HepG2 (cell line): ENCODE measurements around the gene MAPK10. TPM values are rescaled to one million over a fixed set of nuclear protein-coding genes. Genes with fewer than 3 reads are reported as not detected.

Experiments
- ATAC-seq: fragments of 200-7000 bp; cut with Tn5 transposase; 3 replicates; pipeline ENCODE4 v1.9.1; 2020; ENCODE audit warnings: mild to moderate bottlenecking, moderate library complexity
- BruUV-seq: library from RNA; stranded (reverse); fragments of 400-500 nt; replicated peaks from 2 replicates; lab custom pipeline; 2021; lab: Mats Ljungman, UMichigan
- CTCF ChIA-PET: fragments of 300-600 bp; formaldehyde crosslinking; extraction: SDS; loops from one replicate; lab custom pipeline; 2021; ENCODE audit warnings: low total read pairs, inconsistent platforms, low intra/inter-chr PET ratio; lab: Yijun Ruan, JAX
- POLR2A ChIA-PET: fragments of 350-600 bp; sonication (Branson Sonifier 250); formaldehyde crosslinking; loops from one replicate; lab custom pipeline; 2020; ENCODE audit warnings: antibody characterized with exemption, inconsistent platforms; lab: Yijun Ruan, JAX
- DNase-seq: peaks from one replicate; pipeline ENCODE4 v3.0.0-alpha.2; 2015; ENCODE audit warnings: low spot score
- FAIRE-seq: peaks from 3 replicates; lab custom pipeline; 2011; peaks lifted over from hg19 to GRCh38; lab: Jason Lieb, UNC
- H2AFZ ChIP-seq: one replicate; pipeline ENCODE4 v1.6.1; 2011; ENCODE audit warnings: low read length, inconsistent platforms
- H3K27ac ChIP-seq: fragments of 300-600 bp; 3 replicates; pipeline ENCODE4 v1.8.0; 2011; ENCODE audit warnings: mixed run types, mild to moderate bottlenecking, mixed read lengths, low read length, inconsistent platforms; ENCODE audit not compliant: insufficient read depth; ENCODE audit errors: extremely low read length
- H3K27me3 ChIP-seq, 2 experiments: fragments of 200-600 bp in 1 of 2; 2 replicates in 1 of 2; 3 replicates in 1 of 2; pipeline versions ENCODE4 v1.6.0 to v1.8.0; 2011; ENCODE audit warnings: low read length in 2 of 2, mild to moderate bottlenecking in 2 of 2, moderate library complexity in 2 of 2, inconsistent platforms in 1 of 2; ENCODE audit not compliant: insufficient read depth in 2 of 2, control insufficient read depth in 1 of 2
- H3K36me3 ChIP-seq, 2 experiments: fragments of 200-600 bp in 1 of 2; replicated peaks in 1 of 2; 2 replicates in 1 of 2; 3 replicates in 1 of 2; pipeline versions ENCODE4 v1.5.1 to v1.8.0; 2011; ENCODE audit warnings: low read length in 2 of 2, inconsistent platforms in 1 of 2; ENCODE audit not compliant: insufficient read depth in 2 of 2, control insufficient read depth in 1 of 2
- H3K4me1 ChIP-seq: 2 replicates; pipeline ENCODE4 v1.5.1; 2012; ENCODE audit warnings: low read length, inconsistent platforms; ENCODE audit not compliant: insufficient read depth
- H3K4me2 ChIP-seq: 2 replicates; pipeline ENCODE4 v1.6.0; 2011; ENCODE audit warnings: low read depth, low read length, inconsistent platforms
- H3K4me3 ChIP-seq, 3 experiments: fragments of 200-600 bp in 1 of 3; sonication (generic), shearing (Covaris generic) in 1 of 3; replicated peaks in 1 of 3; 2 replicates each; pipeline ENCODE4 v1.5.1; 2011 to 2016; ENCODE audit warnings: low read length in 3 of 3, inconsistent platforms in 2 of 3, low read depth in 2 of 3, mild to moderate bottlenecking in 2 of 3, control low read depth in 1 of 3, mixed read lengths in 1 of 3; ENCODE audit not compliant: insufficient read depth in 1 of 3
- H3K79me2 ChIP-seq: one replicate; pipeline ENCODE4 v1.6.1; 2011; ENCODE audit warnings: low read length, inconsistent platforms; ENCODE audit not compliant: insufficient read depth
- H3K9ac ChIP-seq: 2 replicates; pipeline ENCODE4 v1.6.0; 2011; ENCODE audit warnings: mild to moderate bottlenecking, low read depth, low read length, inconsistent platforms; ENCODE audit not compliant: insufficient read depth
- H3K9me3 ChIP-seq: 2 replicates; pipeline ENCODE4 v1.5.1; 2012; ENCODE audit warnings: mild to moderate bottlenecking, low read length
- H4K20me1 ChIP-seq: 2 replicates; pipeline ENCODE4 v1.6.0; 2011; ENCODE audit warnings: inconsistent platforms, mild to moderate bottlenecking, low read length, moderate library complexity; ENCODE audit not compliant: insufficient read depth
- CEBPB ChIP-seq: IDR thresholded peaks from 2 replicates; pipeline ENCODE4 v1.6.1; 2011; ENCODE audit warnings: low read depth, low read length, improper control_type of control experiment, borderline replicate concordance
- KLF11 ChIP-seq: IDR thresholded peaks from 2 replicates; pipeline ENCODE4 v1.6.1; 2016; ENCODE audit warnings: missing compliant biosample characterization
- RXRB ChIP-seq: IDR thresholded peaks from 2 replicates; pipeline ENCODE4 v1.6.1; 2016; ENCODE audit warnings: borderline replicate concordance, missing genetic modification reagents, missing compliant biosample characterization
- ZNF451 ChIP-seq: sonication (generic); formaldehyde crosslinking; IDR thresholded peaks from 2 replicates; pipeline ENCODE4 v1.5.0; 2020; ENCODE audit warnings: mild to moderate bottlenecking, missing genetic modification reagents
- ZNF781 ChIP-seq: sonication (generic); formaldehyde crosslinking; IDR thresholded peaks from 2 replicates; pipeline ENCODE4 v1.5.1; 2020; ENCODE audit warnings: borderline replicate concordance, mild to moderate bottlenecking, missing genetic modification reagents; ENCODE audit errors: not compliant biosample characterization
- WGBS: methylation state at CpG from one replicate; pipeline ENCODE4 v1.1.6; 2017; ENCODE audit warnings: low lambda C conversion rate; 5-methylcytosine and 5-hydroxymethylcytosine counted together
- in situ Hi-C: cut with HindIII; loops from 2 replicates; pipeline ENCODE4 v1.10.0; 2017; ENCODE audit warnings: low pct_unique_long_range_greater_than_20kb; ENCODE audit not compliant: extremely low pct_ligation_motif_present
- intact Hi-C: fragments of 100-400 bp; cut with micrococcal nuclease; formaldehyde crosslinking; loops from one replicate; pipeline ENCODE4 v1.10.0; 2022; ENCODE audit not compliant: unreplicated experiment
- polyA plus RNA-seq, 8 experiments: library from polyadenylated mRNA; depleted of rRNA in 3 of 8; stranded (reverse) in 7 of 8; unstranded in 1 of 8; fragments of >200 nt; fragmentation: Illumina TruSeq in 4 of 8; extraction: Trizol in 4 of 8; gene quantifications; 2 replicates each; pipeline versions ENCODE4 v1.2.1 to v1.2.3, GENCODE V29; 2011 to 2016; ENCODE audit warnings: low read depth in 4 of 8, missing spikeins in 1 of 8, mixed read lengths in 1 of 8; ENCODE audit not compliant: insufficient read depth in 1 of 8
- total RNA-seq, 5 experiments: library from RNA; depleted of rRNA; stranded (reverse); fragments of >200 nt; fragmentation: Illumina TruSeq; extraction: Trizol; gene quantifications; 2 replicates each; pipeline ENCODE4 v1.2.3, GENCODE V29; 2016; ENCODE audit warnings: low read depth in 1 of 5
- TF ChIP-seq, protein P1 (sequence below): IDR thresholded peaks from 2 replicates; pipeline ENCODE4 v1.6.1; 2016; ENCODE audit warnings: low read depth, missing genetic modification reagents, missing compliant biosample characterization

The MAPK10 gene
- total and polyA plus RNA-seq, 2 of the 13 experiments (the other 11 are each of a cell fraction or from before 2014, with no cell fraction given), result not detected

DNA sequence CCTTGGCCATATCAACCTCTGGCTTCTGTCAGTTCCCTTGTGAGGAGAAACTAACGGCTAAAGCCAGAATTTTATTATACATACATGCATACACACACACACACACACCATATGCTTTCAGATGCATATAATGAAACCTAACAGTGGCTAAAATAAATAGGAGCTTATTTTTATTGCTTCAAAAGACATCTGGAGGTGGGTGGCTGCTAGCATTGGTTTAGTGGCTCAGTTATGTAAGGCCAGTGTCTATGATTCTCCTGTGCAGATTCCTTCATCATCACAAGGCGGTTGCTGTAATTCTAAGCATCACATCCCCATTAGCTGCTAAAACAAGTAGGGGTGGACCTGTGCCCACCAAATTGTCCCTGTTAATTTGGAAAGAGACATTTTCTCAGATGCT, 110.8 kb downstream of the MAPK10 start:
- intact Hi-C loops (no loop called here), in situ Hi-C loops (no loop called here)
- Histone ChIP-seq H3K79me2 (no peaks in the 10 kb centered on the region), H3K4me3 (no peak overlapping the region), H3K9me3 (no peaks in the 10 kb centered on the region), H3K27me3 (no peaks in the 10 kb centered on the region), H4K20me1 (no peaks in the 10 kb centered on the region), H3K9ac (no peak overlapping the region), H3K27ac (no peak overlapping the region), H3K4me1 (no peaks in the 10 kb centered on the region), H3K36me3 (no peaks in the 10 kb centered on the region), H2AFZ (no peak overlapping the region), H3K4me2 (no peak overlapping the region)
- ATAC-seq (no peak), FAIRE-seq (no peak), DNase-seq (no peak)
- POLR2A ChIA-PET, result no interaction called here
- WGBS, result 0% methylated on average over 2 of the region's 2 CpGs
- BruUV-seq, result no TSS peak
- TF ChIP-seq CEBPB, result no peak
- TF ChIP-seq ZNF451 (CRISPR knock-in tag), result no peak
- TF ChIP-seq ZNF781 (CRISPR knock-in tag), result no peak
- TF ChIP-seq KLF11 (CRISPR knock-in tag), result no peak
- TF ChIP-seq, protein P1, sequence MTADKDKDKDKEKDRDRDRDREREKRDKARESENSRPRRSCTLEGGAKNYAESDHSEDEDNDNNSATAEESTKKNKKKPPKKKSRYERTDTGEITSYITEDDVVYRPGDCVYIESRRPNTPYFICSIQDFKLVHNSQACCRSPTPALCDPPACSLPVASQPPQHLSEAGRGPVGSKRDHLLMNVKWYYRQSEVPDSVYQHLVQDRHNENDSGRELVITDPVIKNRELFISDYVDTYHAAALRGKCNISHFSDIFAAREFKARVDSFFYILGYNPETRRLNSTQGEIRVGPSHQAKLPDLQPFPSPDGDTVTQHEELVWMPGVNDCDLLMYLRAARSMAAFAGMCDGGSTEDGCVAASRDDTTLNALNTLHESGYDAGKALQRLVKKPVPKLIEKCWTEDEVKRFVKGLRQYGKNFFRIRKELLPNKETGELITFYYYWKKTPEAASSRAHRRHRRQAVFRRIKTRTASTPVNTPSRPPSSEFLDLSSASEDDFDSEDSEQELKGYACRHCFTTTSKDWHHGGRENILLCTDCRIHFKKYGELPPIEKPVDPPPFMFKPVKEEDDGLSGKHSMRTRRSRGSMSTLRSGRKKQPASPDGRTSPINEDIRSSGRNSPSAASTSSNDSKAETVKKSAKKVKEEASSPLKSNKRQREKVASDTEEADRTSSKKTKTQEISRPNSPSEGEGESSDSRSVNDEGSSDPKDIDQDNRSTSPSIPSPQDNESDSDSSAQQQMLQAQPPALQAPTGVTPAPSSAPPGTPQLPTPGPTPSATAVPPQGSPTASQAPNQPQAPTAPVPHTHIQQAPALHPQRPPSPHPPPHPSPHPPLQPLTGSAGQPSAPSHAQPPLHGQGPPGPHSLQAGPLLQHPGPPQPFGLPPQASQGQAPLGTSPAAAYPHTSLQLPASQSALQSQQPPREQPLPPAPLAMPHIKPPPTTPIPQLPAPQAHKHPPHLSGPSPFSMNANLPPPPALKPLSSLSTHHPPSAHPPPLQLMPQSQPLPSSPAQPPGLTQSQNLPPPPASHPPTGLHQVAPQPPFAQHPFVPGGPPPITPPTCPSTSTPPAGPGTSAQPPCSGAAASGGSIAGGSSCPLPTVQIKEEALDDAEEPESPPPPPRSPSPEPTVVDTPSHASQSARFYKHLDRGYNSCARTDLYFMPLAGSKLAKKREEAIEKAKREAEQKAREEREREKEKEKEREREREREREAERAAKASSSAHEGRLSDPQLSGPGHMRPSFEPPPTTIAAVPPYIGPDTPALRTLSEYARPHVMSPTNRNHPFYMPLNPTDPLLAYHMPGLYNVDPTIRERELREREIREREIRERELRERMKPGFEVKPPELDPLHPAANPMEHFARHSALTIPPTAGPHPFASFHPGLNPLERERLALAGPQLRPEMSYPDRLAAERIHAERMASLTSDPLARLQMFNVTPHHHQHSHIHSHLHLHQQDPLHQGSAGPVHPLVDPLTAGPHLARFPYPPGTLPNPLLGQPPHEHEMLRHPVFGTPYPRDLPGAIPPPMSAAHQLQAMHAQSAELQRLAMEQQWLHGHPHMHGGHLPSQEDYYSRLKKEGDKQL (CRISPR knock-in tag), result no peak
- TF ChIP-seq RXRB (CRISPR knock-in tag), result no peak
- CTCF ChIA-PET, result no interaction called here
